ENCODE data around the gene LRP1. TPM values are rescaled to one million over a fixed set of nuclear protein-coding genes. Genes with fewer than 3 reads are reported as not detected.

LRP1 gene
- total RNA-seq, 6 experiments from 2014 or later, result 187 to 332 (median 201) TPM

GRCh38 chr12:57096748-57097553 is 31.3 kb upstream of the LRP1 start:
- peaks cover 16% of the 10 kb centered on the region for H3K27me3 Mint-ChIP-seq (ENCODE audit: insufficient read depth)
- no peak for DNase-seq
- H3K4me3 Mint-ChIP-seq, result no peak overlapping the region
- H3K9me3 Mint-ChIP-seq, result no peaks in the 10 kb centered on the region
- H3K36me3 Mint-ChIP-seq (ENCODE audit: low read depth), result peaks cover 28% of the 10 kb centered on the region
- peak overlapping the region; percentile 92 for H3K27ac Mint-ChIP-seq
- TF ChIP-seq CTCF (IDR thresholded peaks at IDR 0.05), result no peak
- peaks cover 54% of the 10 kb centered on the region for H3K4me1 Mint-ChIP-seq (ENCODE audit: low read depth)

GRCh38 chr12:57097554-57097835 is 30.8 kb upstream of the LRP1 start:
- no peak overlapping the region for H3K4me3 Mint-ChIP-seq
- no peaks in the 10 kb centered on the region for H3K9me3 Mint-ChIP-seq
- peaks cover 16% of the 10 kb centered on the region for H3K27me3 Mint-ChIP-seq (ENCODE audit: insufficient read depth)
- no peak for DNase-seq
- H3K27ac Mint-ChIP-seq, result no peak overlapping the region
- H3K4me1 Mint-ChIP-seq (ENCODE audit: low read depth), result peaks cover 49% of the 10 kb centered on the region
- peaks cover 28% of the 10 kb centered on the region for H3K36me3 Mint-ChIP-seq (ENCODE audit: low read depth)
- TF ChIP-seq CTCF (IDR thresholded peaks at IDR 0.05), result no peak

- H3K27me3 Mint-ChIP-seq (ENCODE audit: insufficient read depth), result peaks cover 12% of the 10 kb centered on the region
- no peak overlapping the region for H3K4me3 Mint-ChIP-seq
- H3K9me3 Mint-ChIP-seq, result no peaks in the 10 kb centered on the region
- H3K4me1 Mint-ChIP-seq (ENCODE audit: low read depth), result peaks cover 38% of the 10 kb centered on the region
- peaks cover 28% of the 10 kb centered on the region for H3K36me3 Mint-ChIP-seq (ENCODE audit: low read depth)
- H3K27ac Mint-ChIP-seq, result no peak overlapping the region
- no peak for DNase-seq
- TF ChIP-seq CTCF (IDR thresholded peaks at IDR 0.05), result no peak
These were observed 29.7 kb upstream of the LRP1 start for GRCh38 chr12:57098546-57098945.

- no peaks in the 10 kb centered on the region for H3K9me3 Mint-ChIP-seq
- peaks cover 31% of the 10 kb centered on the region for H3K36me3 Mint-ChIP-seq (ENCODE audit: low read depth)
- peak overlapping the region; percentile 37 for H3K27ac Mint-ChIP-seq
- H3K4me3 Mint-ChIP-seq, result no peak overlapping the region
- H3K4me1 Mint-ChIP-seq (ENCODE audit: low read depth), result peaks cover 32% of the 10 kb centered on the region
- no peak for DNase-seq
- H3K27me3 Mint-ChIP-seq (ENCODE audit: insufficient read depth), result peaks cover 12% of the 10 kb centered on the region
- no peak for TF ChIP-seq CTCF (IDR thresholded peaks at IDR 0.05)
These were observed 29.1 kb upstream of the LRP1 start for GRCh38 chr12:57099047-57099714.

- H3K36me3 Mint-ChIP-seq (ENCODE audit: low read depth), result peaks cover 28% of the 10 kb centered on the region
- H3K4me3 Mint-ChIP-seq, result no peak overlapping the region
- peaks cover 26% of the 10 kb centered on the region for H3K4me1 Mint-ChIP-seq (ENCODE audit: low read depth)
- no peaks in the 10 kb centered on the region for H3K9me3 Mint-ChIP-seq
- TF ChIP-seq CTCF (IDR thresholded peaks at IDR 0.05), result no peak
- DNase-seq, result no peak
- peak overlapping the region; percentile 37 for H3K27ac Mint-ChIP-seq
- H3K27me3 Mint-ChIP-seq (ENCODE audit: insufficient read depth), result peaks cover 7% of the 10 kb centered on the region
These were observed 28.5 kb upstream of the LRP1 start for GRCh38 chr12:57099766-57100165.

Data from HFFc6 (cell line).